Stimulated activated CD4-positive, alpha-beta T cell treated with anti-CD3 and anti-CD28 coated beads, Interleukin-1b, Interleukin-23, amount 100 ng/mL, for 24 hours (primary cell): ENCODE measurements around the gene SMARCA2.

Experiments used
- DNase-seq, 4 experiments: peaks; one replicate each; pipeline ENCODE4 v3.0.0-alpha.2; 2020; ENCODE audit warnings: low read depth in 4 of 4, low spot score in 1 of 4

Gene SMARCA2

GRCh38 chr9:2166203-2166602 is 151.1 kb downstream of the SMARCA2 start:
- no peak for DNase-seq

GRCh38 chr9:2169035-2169434 is 153.9 kb downstream of the SMARCA2 start:
- no peak for DNase-seq

- DNase-seq = no peak
These were observed 155.6 kb downstream of the SMARCA2 start for GRCh38 chr9:2170722-2171121.

- DNase-seq = no peak
These were observed 158.0 kb downstream of the SMARCA2 start for GRCh38 chr9:2173170-2173569.

GRCh38 chr9:2173861-2174260 is 158.7 kb downstream of the SMARCA2 start:
- no peak for DNase-seq

- no peak for DNase-seq
These were observed 159.2 kb downstream of the SMARCA2 start for GRCh38 chr9:2174306-2174705.

GRCh38 chr9:2174911-2175310 is 159.8 kb downstream of the SMARCA2 start:
- DNase-seq = no peak

GRCh38 chr9:2177121-2177520 is 162.0 kb downstream of the SMARCA2 start:
- DNase-seq = no peak

GRCh38 chr9:2178034-2178734 is 163.0 kb downstream of the SMARCA2 start:
- no peak for DNase-seq

- no peak for DNase-seq
These were observed 164.4 kb downstream of the SMARCA2 start for GRCh38 chr9:2179567-2179966.

- DNase-seq = no peak
These were observed 165.0 kb downstream of the SMARCA2 start for GRCh38 chr9:2180154-2180553.

GRCh38 chr9:2180704-2181103 is 165.6 kb downstream of the SMARCA2 start:
- no peak for DNase-seq

- no peak for DNase-seq
These were observed 166.6 kb downstream of the SMARCA2 start for GRCh38 chr9:2181792-2182191.

- no peak for DNase-seq
These were observed 175.9 kb downstream of the SMARCA2 start for GRCh38 chr9:2190939-2191608.

GRCh38 chr9:2191609-2191972 is 176.4 kb downstream of the SMARCA2 start:
- no peak for DNase-seq

- no peak for DNase-seq
These were observed 177.3 kb downstream of the SMARCA2 start for GRCh38 chr9:2192356-2192979.

- no peak for DNase-seq
These were observed 178.4 kb downstream of the SMARCA2 start for GRCh38 chr9:2193552-2193951.

GRCh38 chr9:2195211-2195610 is 180.1 kb downstream of the SMARCA2 start:
- no peak for DNase-seq

GRCh38 chr9:2196757-2197156 is 181.6 kb downstream of the SMARCA2 start:
- DNase-seq = no peak

GRCh38 chr9:2198956-2199635 is 183.9 kb downstream of the SMARCA2 start:
- DNase-seq = no peak

GRCh38 chr9:2199999-2200796 is 185.1 kb downstream of the SMARCA2 start:
- DNase-seq = no peak
